GM12891 (cell line): Measurements from ENCODE around the gene PRND.

Experiments used
- PAX5 ChIP-seq: IDR thresholded peaks from 2 replicates; pipeline ENCODE4 v1.6.1; 2011; ENCODE audit warnings: low read length, moderate library complexity, mild to moderate bottlenecking; ENCODE audit not compliant: insufficient read depth, severe bottlenecking
- POLR2A ChIP-seq: IDR thresholded peaks from 2 replicates; pipeline ENCODE4 v1.6.1; 2011; ENCODE audit warnings: low read depth, low read length, control low read depth

DNA sequence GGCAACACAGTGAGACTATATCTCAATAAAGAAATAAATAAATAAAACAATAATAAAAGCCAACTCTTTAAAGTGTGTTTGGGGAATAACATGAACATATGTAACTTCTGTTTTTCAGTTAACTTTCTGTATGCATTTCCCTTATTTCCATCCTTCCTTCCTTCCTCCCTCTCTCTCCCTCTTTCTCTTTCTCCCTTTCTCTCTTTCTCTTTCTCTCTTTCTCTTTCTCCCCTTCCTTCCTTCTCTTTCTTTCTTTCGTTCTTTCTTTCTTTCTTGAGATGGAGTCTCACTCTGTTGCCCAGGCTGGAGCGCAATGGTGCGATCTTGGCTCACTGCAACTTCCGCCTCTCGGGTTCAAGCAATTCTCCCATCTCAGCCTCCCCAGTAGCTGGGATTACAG, 48.8 kb upstream of the PRND start:
- TF ChIP-seq POLR2A (no peak), PAX5 (no peak)
